Thoracic aorta (tissue), 2 donors: ENCODE results near the gene LBX2. TPM values are rescaled to one million over a fixed set of nuclear protein-coding genes. Genes with fewer than 3 reads are reported as not detected.

Source experiments
- ATAC-seq: fragments of 150-250 bp; one replicate; pipeline ENCODE4 v1.8.0; 2017; ENCODE audit warnings: low read depth; ENCODE audit not compliant: insufficient number of reproducible peaks, low FRiP score
- DNase-seq: peaks from one replicate; pipeline ENCODE4 v3.0.0-alpha.2; 2020; ENCODE audit warnings: low spot score
- H3K27ac ChIP-seq, 2 donors: fragments of 200-600 bp; sonication (generic); 1 replicate in 1 of 2; 2 replicates in 1 of 2; pipeline ENCODE4 v1.5.1; 2016; ENCODE audit warnings: mild to moderate bottlenecking in 2 of 2, moderate library complexity in 2 of 2
- H3K27me3 ChIP-seq: fragments of 200-600 bp; sonication (generic); replicated peaks from 2 replicates; pipeline ENCODE4 v1.6.0; 2016; ENCODE audit warnings: mild to moderate bottlenecking; ENCODE audit not compliant: insufficient read depth
- H3K36me3 ChIP-seq: fragments of 200-600 bp; sonication (generic); one replicate; pipeline ENCODE4 v1.5.1; 2016
- H3K4me1 ChIP-seq, 2 donors: fragments of 200-600 bp; sonication (generic); 1 replicate in 1 of 2; 2 replicates in 1 of 2; pipeline versions ENCODE4 v1.5.1 to v1.6.0; 2016; ENCODE audit warnings: low read depth in 2 of 2, mild to moderate bottlenecking in 1 of 2; ENCODE audit not compliant: control insufficient read depth in 1 of 2
- H3K4me3 ChIP-seq: fragments of 200-600 bp; sonication (generic); 2 replicates; pipeline ENCODE4 v1.5.1; 2016; ENCODE audit warnings: mild to moderate bottlenecking
- H3K9me3 ChIP-seq: fragments of 200-600 bp; sonication (generic); 2 replicates; pipeline ENCODE4 v1.5.1; 2016
- total RNA-seq, 2 donors: library from RNA; depleted of rRNA; stranded (reverse); fragments of >200 nt; gene quantifications; one replicate each; pipeline versions ENCODE4 v1.1.0 to v1.2.3, GENCODE V29; 2016
- TF ChIP-seq, protein P1 (sequence below): fragments of 200-600 bp; sonication (generic); IDR thresholded peaks from one replicate; pipeline ENCODE4 v1.5.1; 2019; ENCODE audit warnings: antibody characterized with exemption

The LBX2 gene
- total RNA-seq, 2 donors from 2014 or later, result 0.54 to 0.71 TPM

DNA sequence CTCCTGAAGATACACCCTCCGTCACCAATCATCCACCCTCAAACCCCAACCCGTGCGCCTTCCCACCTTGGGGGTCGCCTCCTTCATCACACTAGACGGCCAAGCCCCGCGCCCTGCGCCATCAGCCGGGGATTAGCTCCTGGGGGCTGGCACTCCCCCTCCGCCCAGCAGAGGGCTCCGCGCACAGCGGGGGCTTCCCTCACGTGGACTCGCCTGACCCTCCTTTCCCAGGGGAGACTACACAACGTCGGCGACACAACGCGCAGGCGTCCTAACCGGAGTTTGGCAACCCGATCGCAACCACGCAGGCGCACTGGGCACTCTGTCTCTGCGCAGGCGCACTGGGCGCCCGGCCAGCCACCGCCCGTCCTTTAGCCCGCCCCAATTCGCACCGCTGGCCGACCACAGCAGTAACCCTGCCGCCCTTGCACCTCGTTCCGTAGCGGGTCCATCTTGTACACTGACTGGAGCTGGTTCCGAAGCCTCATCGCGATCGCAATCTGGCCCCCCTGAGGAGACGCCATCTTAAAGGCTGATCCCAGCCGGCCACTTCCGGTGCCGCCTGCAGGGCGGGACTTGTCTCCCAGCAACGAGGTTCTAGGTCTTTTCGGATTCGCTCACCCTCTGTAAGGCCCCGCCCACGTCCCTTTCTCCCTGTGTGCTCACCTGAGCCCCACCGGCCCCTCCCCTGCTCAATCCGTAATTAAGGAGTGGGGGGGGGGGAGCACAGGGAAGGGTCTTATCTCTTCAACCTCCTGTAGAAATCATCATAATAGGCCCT lies 7.9 kb upstream of the LBX2 start, which contains the start of gene PCGF1:
Gene PCGF1 (minus strand): TSS at position 551 of the 781 bp plus-strand sequence. CDS start 27 bp downstream, at position 524.
- DNase-seq (peak; percentile 97), ATAC-seq (peak; percentile 99)
- TF ChIP-seq, protein P1, sequence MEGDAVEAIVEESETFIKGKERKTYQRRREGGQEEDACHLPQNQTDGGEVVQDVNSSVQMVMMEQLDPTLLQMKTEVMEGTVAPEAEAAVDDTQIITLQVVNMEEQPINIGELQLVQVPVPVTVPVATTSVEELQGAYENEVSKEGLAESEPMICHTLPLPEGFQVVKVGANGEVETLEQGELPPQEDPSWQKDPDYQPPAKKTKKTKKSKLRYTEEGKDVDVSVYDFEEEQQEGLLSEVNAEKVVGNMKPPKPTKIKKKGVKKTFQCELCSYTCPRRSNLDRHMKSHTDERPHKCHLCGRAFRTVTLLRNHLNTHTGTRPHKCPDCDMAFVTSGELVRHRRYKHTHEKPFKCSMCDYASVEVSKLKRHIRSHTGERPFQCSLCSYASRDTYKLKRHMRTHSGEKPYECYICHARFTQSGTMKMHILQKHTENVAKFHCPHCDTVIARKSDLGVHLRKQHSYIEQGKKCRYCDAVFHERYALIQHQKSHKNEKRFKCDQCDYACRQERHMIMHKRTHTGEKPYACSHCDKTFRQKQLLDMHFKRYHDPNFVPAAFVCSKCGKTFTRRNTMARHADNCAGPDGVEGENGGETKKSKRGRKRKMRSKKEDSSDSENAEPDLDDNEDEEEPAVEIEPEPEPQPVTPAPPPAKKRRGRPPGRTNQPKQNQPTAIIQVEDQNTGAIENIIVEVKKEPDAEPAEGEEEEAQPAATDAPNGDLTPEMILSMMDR, result peak; percentile 36
- Histone ChIP-seq H3K9me3 (no peaks in the 10 kb centered on the region), H3K36me3 (peaks cover 16% of the 10 kb centered on the region), H3K27ac (peak within 1 kb of the TSS; percentile 99), H3K27me3 (peaks cover 9% of the 10 kb centered on the region), H3K4me3 (peak within 1 kb of the TSS; percentile 98), H3K4me1 (peaks cover 11 to 35% of the 10 kb centered on the region in 2 donors)

DNA sequence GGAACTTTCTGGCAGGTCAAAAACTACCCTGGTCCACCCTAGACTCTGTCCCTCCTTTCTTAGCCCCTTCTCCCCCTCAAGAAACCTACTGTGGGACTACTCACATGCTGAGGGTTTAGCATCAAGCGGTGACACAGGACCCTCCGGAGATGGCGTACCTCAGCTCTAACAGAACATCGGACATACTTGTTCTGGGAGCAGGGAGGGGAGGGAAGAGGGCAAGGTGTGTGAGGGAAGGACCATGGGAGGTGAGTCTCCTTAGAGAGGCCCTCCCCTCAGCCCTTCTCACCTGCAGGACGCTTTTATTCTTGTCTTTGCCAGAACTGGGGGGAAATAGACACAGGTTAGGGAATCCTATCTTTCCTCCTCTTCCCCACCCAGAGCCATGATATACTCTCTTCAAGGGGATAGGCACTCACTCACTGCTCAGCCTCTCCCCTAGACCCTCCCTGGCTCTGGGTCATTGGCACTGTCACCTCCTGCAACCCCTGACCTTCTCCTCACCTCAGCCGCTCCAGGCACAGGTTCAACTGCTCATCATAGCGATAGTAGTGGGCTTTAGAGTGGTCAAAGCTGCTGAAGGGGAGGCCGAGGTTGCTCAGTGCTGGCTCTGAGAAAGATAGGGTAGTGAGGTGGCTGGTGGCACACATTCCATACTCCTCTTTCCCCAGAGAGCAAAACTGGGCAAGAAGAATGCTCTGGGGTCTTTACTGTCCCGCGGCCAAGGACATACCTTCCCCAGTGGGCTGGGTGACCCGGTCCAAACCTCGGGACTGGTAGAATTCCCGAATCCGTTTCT lies 6.2 kb upstream of the LBX2 start:
- no peak overlapping the region for H3K4me3 ChIP-seq
- peaks cover 11 to 35% of the 10 kb centered on the region in 2 donors for H3K4me1 ChIP-seq
- TF ChIP-seq, protein P1, result no peak
- peaks cover 16% of the 10 kb centered on the region for H3K36me3 ChIP-seq
- no peaks in the 10 kb centered on the region for H3K9me3 ChIP-seq
- H3K27ac ChIP-seq, result no peak overlapping the region
- ATAC-seq (no peak), DNase-seq (no peak)
- no peaks in the 10 kb centered on the region for H3K27me3 ChIP-seq

DNA sequence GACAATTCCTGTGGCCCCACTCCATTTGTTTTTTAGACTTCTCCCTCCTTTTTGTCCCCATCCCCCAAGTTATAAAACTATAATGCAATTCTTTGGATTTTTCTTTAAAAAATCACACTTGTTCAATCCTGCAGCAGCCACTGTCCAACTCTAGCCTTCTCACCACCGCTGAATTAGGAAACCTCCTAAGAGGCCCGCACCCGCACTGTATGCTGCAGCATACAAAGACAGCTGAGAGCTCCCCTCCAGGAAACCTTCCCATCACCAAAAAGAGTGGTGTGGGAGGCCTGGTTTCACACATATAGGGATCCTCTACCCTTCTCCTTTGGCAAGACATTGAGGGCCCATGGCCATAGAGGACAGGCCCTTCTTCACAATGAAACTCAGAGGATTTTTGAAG lies 5.2 kb upstream of the LBX2 start:
- Histone ChIP-seq H3K27ac (no peak overlapping the region), H3K9me3 (no peaks in the 10 kb centered on the region), H3K4me3 (no peak overlapping the region), H3K27me3 (no peaks in the 10 kb centered on the region), H3K36me3 (peaks cover 16% of the 10 kb centered on the region), H3K4me1 (peaks cover 11 to 39% of the 10 kb centered on the region in 2 donors)
- DNase-seq (no peak), ATAC-seq (no peak)
- TF ChIP-seq, protein P1, result no peak

DNA sequence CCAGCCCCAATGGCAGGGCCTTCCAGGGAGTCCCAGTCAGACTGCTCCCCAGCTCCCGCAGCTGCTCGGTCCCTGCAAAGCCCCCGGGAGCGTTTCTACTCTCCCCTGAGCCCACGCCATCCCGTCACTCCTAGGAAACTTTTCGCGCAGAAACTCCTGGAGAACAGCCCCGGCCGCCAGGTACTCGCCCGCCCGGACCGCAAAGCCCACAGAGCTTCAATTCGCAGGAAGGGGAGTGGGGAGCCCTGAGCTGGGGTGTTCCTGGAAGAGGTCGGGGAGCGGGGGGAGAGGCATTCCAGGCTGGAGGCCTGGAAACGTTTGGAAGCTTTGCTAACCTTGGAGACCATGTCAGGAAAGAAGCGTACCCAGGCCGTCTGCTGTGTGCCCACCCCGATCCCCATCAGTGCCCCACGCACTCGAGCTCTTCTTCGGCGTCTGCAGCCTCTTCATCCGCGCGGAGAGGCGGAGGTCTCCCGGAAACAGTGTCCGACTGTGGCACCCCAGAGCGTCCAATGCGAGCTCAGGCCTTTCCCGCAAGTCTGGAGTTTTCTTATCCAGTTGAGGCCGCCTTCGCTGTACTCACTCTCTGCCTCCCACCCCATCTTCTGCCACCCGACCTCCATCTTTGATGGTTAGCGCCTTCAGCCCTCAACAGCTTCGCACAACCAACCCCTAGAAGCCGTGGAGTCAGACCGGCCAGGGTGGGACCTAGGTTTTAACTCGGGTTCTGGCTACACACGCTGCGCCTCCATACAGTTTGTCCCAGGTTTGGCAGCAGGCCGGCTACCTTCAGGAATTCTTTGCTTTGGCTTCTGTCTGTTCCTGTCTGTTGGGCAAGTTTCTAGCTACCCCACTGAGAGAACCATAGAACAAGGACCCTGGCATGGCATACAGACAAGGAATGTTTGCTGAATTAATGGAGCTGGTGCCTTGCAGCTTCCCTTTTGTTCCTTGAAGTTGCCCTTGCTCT lies 4.4 kb upstream of the LBX2 start:
- DNase-seq (no peak), ATAC-seq (no peak)
- peaks cover 16% of the 10 kb centered on the region for H3K36me3 ChIP-seq
- TF ChIP-seq, protein P1, result no peak
- peaks cover 4% of the 10 kb centered on the region for H3K27me3 ChIP-seq
- peak overlapping the region; percentile 80 for H3K4me3 ChIP-seq
- H3K4me1 ChIP-seq, result peaks cover 17 to 47% of the 10 kb centered on the region in 2 donors
- peak overlapping the region in 1 of 2 donors; percentile 32 for H3K27ac ChIP-seq
- H3K9me3 ChIP-seq, result no peaks in the 10 kb centered on the region
